A673 (cell line): ENCODE measurements around the gene ARHGAP15. TPM values are rescaled to one million over a fixed set of nuclear protein-coding genes. Genes with fewer than 3 reads are reported as not detected.

ENCODE experiments used
- BruUV-seq: library from RNA; stranded (reverse); fragments of 400-500 nt; replicated peaks from 2 replicates; lab custom pipeline; 2021; lab: Mats Ljungman, UMichigan
- CTCF ChIA-PET: fragments of 300-600 bp; sonication (Branson Sonifier 250); formaldehyde crosslinking; loops from one replicate; lab custom pipeline; 2022; ENCODE audit warnings: antibody characterized with exemption; lab: Charles Lee
- POLR2A ChIA-PET: fragments of 300-600 bp; sonication (Branson Sonifier 250); formaldehyde crosslinking; loops from one replicate; lab custom pipeline; 2022; ENCODE audit warnings: antibody characterized with exemption; ENCODE audit not compliant: low non-redundant PET; lab: Charles Lee
- DNase-seq: peaks from one replicate; pipeline ENCODE4 v3.0.0-alpha.2; 2015; ENCODE audit warnings: low spot score
- H3K27ac ChIP-seq: fragments of 200-600 bp; sonication (generic); 2 replicates; pipeline ENCODE4 v1.5.1; 2016; ENCODE audit warnings: mixed run types, low read depth, mild to moderate bottlenecking, mixed read lengths, antibody characterized with exemption, low read length; ENCODE audit not compliant: poor library complexity, severe bottlenecking
- H3K27me3 ChIP-seq: fragments of 200-600 bp; sonication (generic); replicated peaks from 2 replicates; pipeline ENCODE4 v1.6.1; 2017; ENCODE audit warnings: mixed run types, low read depth, mild to moderate bottlenecking, mixed read lengths, antibody characterized with exemption, low read length; ENCODE audit not compliant: insufficient read depth, poor library complexity
- H3K36me3 ChIP-seq: fragments of 200-600 bp; sonication (generic); 2 replicates; pipeline ENCODE4 v1.6.1; 2016; ENCODE audit warnings: mixed run types, mild to moderate bottlenecking, mixed read lengths, antibody characterized with exemption, low read length; ENCODE audit not compliant: insufficient read depth, poor library complexity, severe bottlenecking
- H3K4me1 ChIP-seq: fragments of 200-600 bp; sonication (generic); 2 replicates; pipeline ENCODE4 v1.6.1; 2017; ENCODE audit warnings: mixed run types, mild to moderate bottlenecking, mixed read lengths, antibody characterized with exemption, low read length; ENCODE audit not compliant: insufficient read depth, poor library complexity, severe bottlenecking
- H3K4me3 ChIP-seq: fragments of 200-600 bp; sonication (generic); 2 replicates; pipeline ENCODE4 v1.5.1; 2016; ENCODE audit warnings: low read depth, mixed run types, mild to moderate bottlenecking, mixed read lengths, low read length; ENCODE audit not compliant: poor library complexity, severe bottlenecking
- H3K9me3 ChIP-seq: fragments of 200-600 bp; sonication (generic); 2 replicates; pipeline ENCODE4 v1.6.1; 2016; ENCODE audit warnings: mixed run types, low read depth, mild to moderate bottlenecking, mixed read lengths, antibody characterized with exemption, low read length; ENCODE audit not compliant: poor library complexity, severe bottlenecking
- EZH2 ChIP-seq: fragments of 200-600 bp; sonication (generic); IDR thresholded peaks from 2 replicates; pipeline ENCODE4 v1.6.1; 2017; ENCODE audit warnings: borderline replicate concordance, low read depth, mild to moderate bottlenecking, mixed read lengths, antibody characterized with exemption, low read length; ENCODE audit not compliant: poor library complexity, severe bottlenecking
- intact Hi-C: fragments of 100-400 bp; cut with micrococcal nuclease; formaldehyde crosslinking; loops from one replicate; pipeline ENCODE4 v1.10.0; 2022; ENCODE audit not compliant: unreplicated experiment
- total RNA-seq: library from RNA; stranded (reverse); gene quantifications from 2 replicates; pipeline ENCODE4 v1.2.3, GENCODE V29; 2021
- TF ChIP-seq, protein P1 (sequence below): fragments of 300-800, 200-600 bp; sonication (generic); conservative IDR thresholded peaks from 2 replicates; pipeline ENCODE4 v1.5.1; 2017; ENCODE audit warnings: low read depth, mild to moderate bottlenecking, antibody characterized with exemption, low read length, moderate library complexity, mixed read lengths

ARHGAP15 gene
- total RNA-seq, 1 experiment from 2014 or later: not detected

GRCh38 chr2:143237146-143237777 is 108.0 kb downstream of the ARHGAP15 start:
- DNase-seq: no peak
- ChIA-PET POLR2A (no interaction called here), CTCF (no interaction called here)
- Histone ChIP-seq H3K4me1 (no peaks in the 10 kb centered on the region), H3K27me3 (no peaks in the 10 kb centered on the region), H3K9me3 (no peaks in the 10 kb centered on the region), H3K4me3 (no peak overlapping the region), H3K27ac (no peak overlapping the region), H3K36me3 (no peaks in the 10 kb centered on the region)
- no TSS peak for BruUV-seq
- TF ChIP-seq, protein P1, sequence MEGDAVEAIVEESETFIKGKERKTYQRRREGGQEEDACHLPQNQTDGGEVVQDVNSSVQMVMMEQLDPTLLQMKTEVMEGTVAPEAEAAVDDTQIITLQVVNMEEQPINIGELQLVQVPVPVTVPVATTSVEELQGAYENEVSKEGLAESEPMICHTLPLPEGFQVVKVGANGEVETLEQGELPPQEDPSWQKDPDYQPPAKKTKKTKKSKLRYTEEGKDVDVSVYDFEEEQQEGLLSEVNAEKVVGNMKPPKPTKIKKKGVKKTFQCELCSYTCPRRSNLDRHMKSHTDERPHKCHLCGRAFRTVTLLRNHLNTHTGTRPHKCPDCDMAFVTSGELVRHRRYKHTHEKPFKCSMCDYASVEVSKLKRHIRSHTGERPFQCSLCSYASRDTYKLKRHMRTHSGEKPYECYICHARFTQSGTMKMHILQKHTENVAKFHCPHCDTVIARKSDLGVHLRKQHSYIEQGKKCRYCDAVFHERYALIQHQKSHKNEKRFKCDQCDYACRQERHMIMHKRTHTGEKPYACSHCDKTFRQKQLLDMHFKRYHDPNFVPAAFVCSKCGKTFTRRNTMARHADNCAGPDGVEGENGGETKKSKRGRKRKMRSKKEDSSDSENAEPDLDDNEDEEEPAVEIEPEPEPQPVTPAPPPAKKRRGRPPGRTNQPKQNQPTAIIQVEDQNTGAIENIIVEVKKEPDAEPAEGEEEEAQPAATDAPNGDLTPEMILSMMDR: no peak
- TF ChIP-seq EZH2: no peak
- intact Hi-C loops: no loop called here

GRCh38 chr2:143241403-143242088 is 112.3 kb downstream of the ARHGAP15 start:
- H3K27ac ChIP-seq: no peak overlapping the region
- intact Hi-C loops: no loop called here
- POLR2A ChIA-PET: no interaction called here
- no peaks in the 10 kb centered on the region for H3K9me3 ChIP-seq
- no peaks in the 10 kb centered on the region for H3K27me3 ChIP-seq
- no peaks in the 10 kb centered on the region for H3K4me1 ChIP-seq
- H3K36me3 ChIP-seq: no peaks in the 10 kb centered on the region
- no TSS peak for BruUV-seq
- TF ChIP-seq EZH2: no peak
- TF ChIP-seq, protein P1: no peak
- no peak overlapping the region for H3K4me3 ChIP-seq
- CTCF ChIA-PET: no interaction called here
- no peak for DNase-seq

- TF ChIP-seq, protein P1: no peak
- no peak for TF ChIP-seq EZH2
- POLR2A ChIA-PET: interaction anchor here (0.6 kb wide), 1 partner anchor 1065 kb away, joined by 3 read pairs; no protein-coding TSS in a partner anchor
- no peaks in the 10 kb centered on the region for H3K9me3 ChIP-seq
- no peaks in the 10 kb centered on the region for H3K36me3 ChIP-seq
- CTCF ChIA-PET: no interaction called here
- peaks cover 19% of the 10 kb centered on the region for H3K27me3 ChIP-seq
- intact Hi-C loops: no loop called here
- DNase-seq: no peak
- BruUV-seq: no TSS peak
- H3K27ac ChIP-seq: no peak overlapping the region
- H3K4me1 ChIP-seq: no peaks in the 10 kb centered on the region
- H3K4me3 ChIP-seq: no peak overlapping the region
Measured at GRCh38 chr2:143246246-143246645, 117.0 kb downstream of the ARHGAP15 start.
